LHCN-M2 (cell line): Measurements from ENCODE around the gene POR. TPM values are rescaled to one million over a fixed set of nuclear protein-coding genes. Genes with fewer than 3 reads are reported as not detected.
A peak's percentile ranks its signal among the peaks of the same experiment; 100 is the strongest.
"Not testable (repeated sequence)": the region's sequence is repeated elsewhere in the genome, so short reads cannot be mapped to it uniquely, and the experiment has no call there.

ENCODE experiments used
- DNase-seq: peaks from one replicate; pipeline ENCODE4 v3.0.0-alpha.2; 2012; ENCODE audit warnings: low read depth
- total RNA-seq: library from RNA; depleted of rRNA; stranded (reverse); fragments of >200 nt; gene quantifications from 2 replicates; pipeline ENCODE4 v1.2.3, GENCODE V29; 2014

POR gene
- total RNA-seq, 1 experiment from 2014 or later: 122 TPM

- DNase-seq: no peak
Measured at GRCh38 chr7:75988568-75989499, 73.9 kb downstream of the POR start.

GRCh38 chr7:75989500-75990388 lies 74.8 kb downstream of the POR start:
- no peak for DNase-seq

GRCh38 chr7:75991531-75992082 lies 76.7 kb downstream of the POR start:
- DNase-seq: no peak

DNA sequence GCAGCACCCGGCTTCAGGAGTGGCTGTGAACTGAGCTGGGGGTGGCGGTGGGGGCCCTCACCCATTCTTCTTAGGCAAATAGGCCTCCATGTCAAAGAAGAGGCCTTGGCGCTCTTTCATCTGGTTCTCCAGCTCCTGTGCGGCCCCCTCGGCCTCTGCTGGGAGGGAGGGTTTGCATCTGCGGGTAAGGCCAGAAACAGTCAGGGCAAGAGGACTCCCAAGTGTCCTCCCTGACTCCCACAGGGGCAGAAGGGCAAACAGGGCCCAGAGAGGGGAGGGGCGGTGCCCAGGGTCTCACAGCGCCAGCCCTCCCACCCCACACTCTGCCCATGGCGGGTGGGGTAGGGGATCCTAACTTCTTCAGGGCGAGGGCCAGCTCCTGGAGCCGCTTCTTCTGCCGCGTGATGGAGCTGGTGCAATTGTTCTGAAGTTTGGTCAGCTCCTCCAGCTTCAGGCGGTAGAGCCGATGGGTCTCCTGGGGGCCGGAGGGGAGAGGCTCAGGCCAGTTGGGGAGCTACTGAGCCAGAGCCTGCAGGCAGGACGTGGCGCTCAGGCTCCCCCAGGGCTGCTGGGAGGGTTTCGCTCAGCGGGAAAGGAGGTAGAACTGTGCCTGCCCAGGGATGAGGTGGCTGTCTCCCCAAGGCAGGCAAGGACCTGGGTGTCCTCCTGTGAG lies 77.3 kb downstream of the POR start:
- no peak for DNase-seq

- DNase-seq: peak; percentile 83
Measured at GRCh38 chr7:75993689-75994387, 78.9 kb downstream of the POR start.

DNA sequence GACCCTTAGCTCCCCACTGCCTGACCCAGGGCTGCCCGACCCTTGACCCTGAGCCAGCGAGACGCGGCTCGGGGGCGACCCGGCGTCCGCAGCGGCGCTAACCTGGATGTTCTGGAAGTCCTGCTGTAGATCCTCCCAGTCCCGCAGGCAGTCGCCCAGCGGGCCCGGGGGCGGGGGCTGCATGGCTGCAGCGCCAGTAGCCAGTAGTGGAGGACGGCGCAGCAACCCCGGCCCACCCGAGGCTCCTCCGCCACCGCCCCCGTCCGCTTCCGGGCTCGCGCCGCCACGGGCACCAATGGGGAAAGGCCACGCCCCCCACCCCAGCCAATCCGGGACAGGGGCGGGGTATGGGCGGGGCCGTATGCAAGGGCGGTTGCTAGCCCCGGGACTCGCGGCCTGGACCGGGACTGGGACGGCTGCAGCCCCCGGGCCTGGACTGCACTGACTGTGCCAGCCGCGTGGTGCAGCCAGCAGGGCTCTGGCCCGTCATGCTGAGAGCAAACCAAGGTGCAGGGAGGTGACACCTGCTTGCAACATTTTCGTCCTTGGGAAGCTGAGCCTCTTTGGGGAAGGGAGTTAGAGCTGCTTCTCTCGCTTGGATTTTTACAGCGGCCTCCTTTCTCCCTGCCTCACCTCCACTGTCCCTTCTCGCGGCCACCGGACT lies 79.6 kb downstream of the POR start, which contains the start of gene TMEM120A:
TSS of gene TMEM120A (minus strand) at position 208 of the 664 bp plus-strand sequence. CDS start at position 183, 25 bp downstream.
- DNase-seq: peak; percentile 93

DNA sequence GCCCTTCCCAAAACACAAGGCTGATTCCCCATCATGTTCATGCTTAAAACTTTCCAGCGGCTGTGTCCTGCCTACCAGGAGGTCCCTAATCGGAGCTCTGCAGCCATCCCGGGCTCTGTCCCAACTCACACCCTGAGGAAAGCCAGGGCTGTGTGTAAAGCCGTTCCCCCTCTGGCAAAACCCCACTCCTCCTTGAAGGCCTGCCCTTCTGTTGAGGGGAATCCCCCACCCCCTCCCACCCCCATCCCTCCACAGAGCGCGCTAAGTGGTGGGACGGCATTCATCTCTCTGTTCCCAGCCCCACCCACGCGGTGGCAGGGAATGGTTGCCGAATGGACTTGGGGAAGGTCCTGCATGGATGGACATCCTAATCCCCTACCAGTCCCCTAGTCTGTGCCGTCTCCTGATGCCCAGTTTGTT lies 80.1 kb downstream of the POR start:
- no peak for DNase-seq

- no peak for DNase-seq
Measured at GRCh38 chr7:75995996-75996395, 81.0 kb downstream of the POR start.

GRCh38 chr7:75996476-75996875 lies 81.5 kb downstream of the POR start:
- DNase-seq: no peak

GRCh38 chr7:75998038-75998437 lies 83.1 kb downstream of the POR start:
- no peak for DNase-seq

- DNase-seq: no peak
Measured at GRCh38 chr7:76000566-76000965, 85.6 kb downstream of the POR start.

DNA sequence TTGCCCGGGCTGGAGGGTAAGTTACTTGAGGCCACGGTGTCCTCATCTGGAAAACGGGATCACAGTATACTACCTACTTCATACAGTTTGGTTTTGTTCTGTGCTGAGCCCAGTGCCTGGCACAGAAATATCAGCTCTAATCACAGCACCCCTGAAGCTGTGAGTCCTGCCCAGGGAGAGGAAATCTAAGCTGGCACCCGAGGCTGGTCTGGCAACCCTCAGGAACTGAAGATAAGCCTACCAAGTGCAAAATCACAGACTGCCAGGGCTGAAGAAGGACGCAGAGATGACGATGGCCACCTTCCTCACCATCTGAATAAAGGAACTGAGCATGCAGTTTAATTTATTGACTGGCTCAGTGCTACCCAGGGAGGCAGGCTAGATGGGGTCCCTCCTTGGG lies 87.2 kb downstream of the POR start:
- DNase-seq: no peak

GRCh38 chr7:76002822-76003221 lies 87.9 kb downstream of the POR start:
- no peak for DNase-seq

GRCh38 chr7:76003351-76003750 lies 88.4 kb downstream of the POR start:
- no peak for DNase-seq

DNA sequence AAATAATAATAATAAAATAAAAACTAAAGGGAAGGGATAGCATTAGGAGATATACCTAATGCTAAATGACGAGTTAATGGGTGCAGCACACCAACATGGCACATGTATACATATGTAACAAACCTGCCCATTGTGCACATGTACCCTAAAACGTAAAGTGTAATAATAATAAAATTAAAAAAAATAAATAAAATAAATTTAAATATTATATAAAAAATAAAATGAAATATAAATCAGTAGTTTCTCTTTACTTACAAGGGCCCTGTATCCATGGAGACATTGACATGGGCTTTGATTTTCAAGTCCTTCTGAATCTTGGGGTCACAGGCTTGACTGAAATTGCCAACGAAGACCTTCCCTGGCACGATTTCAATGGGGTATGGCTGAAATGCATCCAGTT lies 90.0 kb downstream of the POR start:
- not testable (repeated sequence) for DNase-seq

DNA sequence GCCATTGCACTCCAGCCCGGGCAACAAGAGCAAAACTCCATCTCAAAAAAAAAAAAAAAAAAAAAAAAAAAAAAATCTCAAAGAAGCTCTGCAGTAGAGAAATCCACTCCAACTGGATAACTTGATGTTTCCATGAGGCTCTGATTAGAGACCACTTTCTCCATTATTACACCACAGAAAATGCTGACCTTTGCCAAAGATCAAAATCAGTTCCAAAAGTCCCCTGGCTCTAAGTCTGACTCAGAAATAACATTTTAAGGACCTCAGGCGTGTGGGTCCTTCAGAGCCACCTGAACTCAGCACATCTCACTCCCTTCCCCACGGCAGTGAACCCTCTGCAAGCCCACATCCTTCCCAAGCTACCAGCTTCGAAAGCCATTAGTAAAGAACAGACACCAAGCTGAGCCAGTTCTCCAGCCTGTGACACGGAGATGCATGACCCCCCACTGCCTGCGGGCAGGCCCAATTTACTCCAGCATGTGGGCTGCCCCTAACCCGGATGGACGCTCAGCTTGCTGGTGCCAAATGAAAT lies 93.3 kb downstream of the POR start:
- DNase-seq: no peak

- DNase-seq: peak; percentile 92
Measured at GRCh38 chr7:76009672-76010600, 95.0 kb downstream of the POR start.

- DNase-seq: peak; percentile 93
Measured at GRCh38 chr7:76011442-76011861, 96.5 kb downstream of the POR start.
